Pancreas (tissue), 10 donors: ENCODE measurements around the gene OTOA. TPM values are rescaled to one million over a fixed set of nuclear protein-coding genes. Genes with fewer than 3 reads are reported as not detected.
"Not testable (repeated sequence)": the region's sequence is repeated elsewhere in the genome, so short reads cannot be mapped to it uniquely, and the experiment has no call there.

Source experiments
- ATAC-seq, 4 donors: fragments of 200-7000 bp; cut with Tn5 transposase; one replicate each; pipeline versions ENCODE4 v1.8.0 to v1.9.1; 2020; ENCODE audit warnings: mild to moderate bottlenecking in 4 of 4, moderate library complexity in 4 of 4
- DNase-seq, 6 donors: peaks; one replicate each; pipeline ENCODE4 v3.0.0-alpha.2; 2020
- FAIRE-seq: peaks from 2 replicates; lab custom pipeline; 2012; peaks lifted over from hg19 to GRCh38; lab: Jason Lieb, UNC
- H3K27ac ChIP-seq, 4 donors: fragments of 200-600 bp; sonication (generic); 1 replicate in 3 of 4; 2 replicates in 1 of 4; pipeline versions ENCODE4 v1.5.0 to v1.8.0; 2020
- H3K27me3 ChIP-seq, 4 donors: fragments of 200-600 bp; one replicate each; pipeline ENCODE4 v1.8.0; 2021
- H3K36me3 ChIP-seq, 3 donors: fragments of 200-600 bp; sonication (generic) in 1 of 3; one replicate each; pipeline versions ENCODE4 v1.5.0 to v1.8.0; 2020 to 2021
- H3K4me1 ChIP-seq, 3 donors: fragments of 200-600 bp; one replicate each; pipeline ENCODE4 v1.8.0; 2021
- H3K4me3 ChIP-seq, 4 donors: fragments of 200-600 bp; sonication (generic) in 2 of 4; one replicate each; pipeline versions ENCODE4 v1.5.0 to v1.8.0; 2020 to 2021
- H3K9me3 ChIP-seq, 4 donors: fragments of 200-600 bp; one replicate each; pipeline ENCODE4 v1.8.0; 2021
- CTCF ChIP-seq, 4 donors: fragments of 200-600 bp; sonication (generic) in 3 of 4; IDR thresholded peaks; one replicate each; pipeline versions ENCODE4 v1.5.0 to v1.8.0; 2021; ENCODE audit warnings: antibody characterized with exemption in 4 of 4
- WGBS, 2 donors: extraction: QIAGEN DNeasy Blood & Tissue Kit; methylation state at CpG; one replicate each; pipeline ENCODE4 v1.1.7; 2013; 5-methylcytosine and 5-hydroxymethylcytosine counted together
- intact Hi-C, 3 donors: fragments of 100-400 bp; cut with DNase I; formaldehyde crosslinking; loops; one replicate each; pipeline versions ENCODE4 v1.11.1 to v1.14.2; 2022
- polyA plus RNA-seq, 2 donors: library from polyadenylated mRNA; stranded (reverse); fragments of 200-250 nt; gene quantifications; one replicate each; pipeline ENCODE4 v1.2.3, GENCODE V29; 2013
- total RNA-seq, 6 donors: library from RNA; stranded (reverse); fragmentation: NEBNext Ultra II Directional in 4 of 6; extraction: Animal tissue kit (Norgen Biotek cat#: 25700) in 4 of 6; gene quantifications; one replicate each; pipeline versions ENCODE4 v1.2.1 to v1.2.4, GENCODE V29; 2021 to 2023
- donor health status: healthy with polysubstance abuse.
- donor health status: DM: no; HTN: no; CAD: no; lungs with moderate emphysema.
- donor health status: DM: no; HTN: no; CAD: no.
- donor health status: control.
- donor health status: control.
- donor health status: Bipolar disorder and iron deficiency.
- donor health status: DM: yes; HTN: yes; CAD: no.
- donor health status: DM: no; HTN: no; CAD: no.
- donor health status: DM: no; HTN: no; CAD: no.
- donor health status: DM: yes; HTN: yes; CAD: no.

The OTOA gene
- total and polyA plus RNA-seq, 8 donors: 0.04 to 0.50 (median 0.12) TPM; not detected in 4

- H3K9me3 ChIP-seq, H3K4me1 ChIP-seq, H3K27ac ChIP-seq, H3K4me3 ChIP-seq, intact Hi-C loops, H3K36me3 ChIP-seq, FAIRE-seq, H3K27me3 ChIP-seq: not testable (repeated sequence)
- DNase-seq (peak in 1 of 6 donors; percentile 32), ATAC-seq (peak; percentile 70 to 89 (median 86))
- peak in 2 of 4 donors; percentile 16 to 26 for TF ChIP-seq CTCF (IDR thresholded peaks at IDR 0.05)
- 55 to 64% methylated on average over 10 to 11 of the region's 13 CpGs for WGBS, 2 donors
Observed at GRCh38 chr16:21801538-21802374, 138.0 kb downstream of the OTOA start.

GRCh38 chr16:21802375-21802663 lies 138.6 kb downstream of the OTOA start:
- H3K36me3 ChIP-seq, ATAC-seq, FAIRE-seq, H3K27ac ChIP-seq, H3K4me1 ChIP-seq, H3K9me3 ChIP-seq, H3K4me3 ChIP-seq, H3K27me3 ChIP-seq, DNase-seq, intact Hi-C loops: not testable (repeated sequence)
- 66 to 97% methylated on average over 1 to 2 of the region's 2 CpGs for WGBS, 2 donors

Other genes with a start within 250 kb of the OTOA start
- 10 to 100 TPM; 23.8 to 55.2 (median 36.1) TPM for gene METTL9, start 64.4 kb upstream of the OTOA start, total RNA-seq
- gene METTL9, start 64.4 kb upstream of the OTOA start, polyA plus RNA-seq: 10 to 100 TPM; 10.2 to 27.8 TPM
- 10 to 100 TPM in 1 of 6 donors, 1 to 10 TPM in 2, under 1 TPM in 3; 0.23 to 14.6 (median 1.1) TPM for gene IGSF6, start 11.4 kb upstream of the OTOA start, total RNA-seq
- 1 to 10 TPM in 1 of 2 donors, under 1 TPM in 1; 0.35 to 1.1 TPM for gene IGSF6, start 11.4 kb upstream of the OTOA start, polyA plus RNA-seq
- gene NPIPB4, start 193.8 kb downstream of the OTOA start, total RNA-seq: 10 to 100 TPM; 21.5 to 78.7 (median 49.1) TPM
- 10 to 100 TPM; 20.4 to 22.9 TPM for gene NPIPB4, start 193.8 kb downstream of the OTOA start, polyA plus RNA-seq